HG03521 (cell line): ENCODE data around the gene SULT1C4.
"Not testable (repeated sequence)": the region's sequence is repeated elsewhere in the genome, so short reads cannot be mapped to it uniquely, and the experiment has no call there.

ENCODE experiments used
- ATAC-seq: cut with Tn5 transposase; IDR thresholded peaks from one replicate; pipeline ENCODE4 v1.9.1; 2021; ENCODE audit warnings: mild to moderate bottlenecking, moderate library complexity; ENCODE audit not compliant: unreplicated experiment

SULT1C4 gene

DNA sequence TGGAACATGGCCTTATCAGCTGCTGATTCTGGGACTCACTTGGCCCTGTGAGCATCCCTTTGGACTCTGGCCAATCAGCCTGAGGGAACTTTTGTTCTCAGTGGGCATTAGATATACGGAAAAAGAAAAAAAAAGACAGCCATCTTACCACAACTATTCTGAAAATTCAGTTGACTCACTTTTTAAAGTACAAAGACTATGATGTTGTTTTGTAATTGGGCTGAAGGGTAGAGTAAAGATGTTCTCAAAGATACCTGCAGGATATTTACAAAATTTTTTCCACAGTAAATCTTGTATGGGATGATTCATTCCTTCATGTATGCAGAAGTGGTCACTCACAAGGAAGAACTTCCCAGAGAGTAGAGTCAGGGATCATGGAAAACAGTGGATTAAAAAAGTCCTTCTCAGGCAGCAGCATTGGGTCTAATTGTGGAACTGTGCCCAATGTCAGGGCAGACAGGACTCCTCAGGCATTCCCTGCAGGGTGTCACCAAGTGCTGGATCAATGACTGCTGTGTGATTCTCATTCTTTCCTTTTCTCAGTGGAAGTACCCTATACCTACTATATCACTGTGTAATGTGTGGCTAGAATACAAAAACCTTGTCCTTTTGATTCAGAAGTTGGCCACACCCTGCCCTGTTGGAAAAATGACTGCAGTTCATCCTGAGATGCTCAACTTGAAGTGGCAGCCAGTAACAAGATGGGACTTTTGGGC, 35.4 kb downstream of the SULT1C4 start:
- ATAC-seq, result no peak

DNA sequence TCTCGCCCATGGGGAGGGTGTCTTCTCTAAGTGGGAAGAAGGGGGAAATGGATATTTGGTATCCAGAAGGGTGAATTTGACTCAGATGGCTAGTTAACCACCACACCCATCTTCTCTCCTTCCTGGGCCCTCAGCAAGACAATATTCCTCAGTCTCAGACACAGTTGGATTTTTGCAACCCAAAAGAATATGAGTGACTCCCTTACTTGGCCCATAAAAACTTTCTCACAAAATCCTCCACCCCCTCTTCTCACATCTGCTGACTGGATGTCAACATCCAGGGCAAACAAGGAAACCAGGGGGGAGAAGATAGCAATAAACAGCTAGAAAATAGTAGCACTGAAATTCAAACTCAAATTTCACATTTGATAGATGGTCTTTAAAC, 35.9 kb downstream of the SULT1C4 start:
- ATAC-seq, result no peak

DNA sequence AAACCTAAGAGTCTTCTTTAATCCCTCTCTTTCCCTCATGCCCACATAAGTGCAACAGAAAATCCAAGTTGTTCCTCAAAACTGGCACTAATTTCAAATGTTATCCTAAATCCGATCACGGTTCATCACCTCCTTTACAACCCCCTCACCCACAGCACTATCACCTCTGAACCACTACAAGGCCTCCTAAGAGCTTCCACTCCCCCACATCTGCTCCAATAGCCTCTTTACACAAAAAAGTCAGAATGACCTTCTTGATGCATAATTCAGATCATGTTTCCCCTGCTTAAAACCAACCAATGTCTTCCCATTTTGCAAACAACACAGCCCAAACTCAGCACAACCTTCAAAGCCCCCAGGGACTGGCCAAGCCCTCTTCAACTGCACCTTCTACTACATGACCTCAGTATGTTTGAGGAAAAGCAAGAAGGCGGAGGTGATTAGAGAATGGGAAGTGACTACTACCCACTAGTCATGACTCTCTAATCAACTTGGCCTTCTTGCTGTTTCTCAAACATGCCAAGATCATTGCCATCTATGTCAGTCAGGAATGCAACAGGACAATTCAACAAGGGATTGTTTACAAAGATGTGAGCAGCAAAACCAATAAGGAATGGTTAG, 36.6 kb downstream of the SULT1C4 start:
- no peak for ATAC-seq

DNA sequence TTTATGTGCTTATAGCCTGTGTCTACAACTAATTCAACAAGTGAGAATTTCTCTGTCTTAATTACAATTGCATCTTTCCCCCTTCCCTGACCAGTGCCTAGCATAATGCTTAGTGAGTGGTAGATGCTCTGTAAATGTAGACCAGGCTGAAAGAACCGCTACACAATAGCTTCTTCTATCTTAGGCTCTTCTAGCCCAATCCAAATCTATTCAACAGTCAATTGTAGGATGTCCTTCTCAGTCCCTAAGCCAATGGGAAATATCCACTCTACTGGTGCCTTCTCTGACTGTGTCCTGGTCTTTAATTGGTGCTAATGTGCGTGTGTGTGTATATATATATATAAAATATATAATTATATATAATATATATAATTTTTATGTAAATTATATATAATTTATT, 37.2 kb downstream of the SULT1C4 start:
- no peak for ATAC-seq

DNA sequence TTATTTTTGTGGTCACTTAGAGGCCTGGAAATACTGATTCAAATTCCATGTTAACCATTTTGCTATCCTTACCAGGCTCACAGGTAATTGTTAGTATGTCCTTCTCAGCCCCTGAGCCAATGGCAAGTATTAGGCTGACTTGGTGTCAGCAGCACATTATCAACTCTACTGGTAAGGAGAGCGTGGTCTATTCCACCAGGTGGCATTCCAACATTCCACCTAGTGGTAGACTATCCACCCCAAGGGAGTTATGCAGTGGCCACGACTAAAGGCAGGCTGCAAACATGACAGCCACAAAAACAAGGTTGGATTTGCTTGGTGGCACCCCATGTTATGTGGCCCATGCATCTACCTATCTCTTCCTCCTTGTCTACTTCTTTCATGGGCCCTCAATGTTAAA, 39.5 kb downstream of the SULT1C4 start:
- no peak for ATAC-seq

DNA sequence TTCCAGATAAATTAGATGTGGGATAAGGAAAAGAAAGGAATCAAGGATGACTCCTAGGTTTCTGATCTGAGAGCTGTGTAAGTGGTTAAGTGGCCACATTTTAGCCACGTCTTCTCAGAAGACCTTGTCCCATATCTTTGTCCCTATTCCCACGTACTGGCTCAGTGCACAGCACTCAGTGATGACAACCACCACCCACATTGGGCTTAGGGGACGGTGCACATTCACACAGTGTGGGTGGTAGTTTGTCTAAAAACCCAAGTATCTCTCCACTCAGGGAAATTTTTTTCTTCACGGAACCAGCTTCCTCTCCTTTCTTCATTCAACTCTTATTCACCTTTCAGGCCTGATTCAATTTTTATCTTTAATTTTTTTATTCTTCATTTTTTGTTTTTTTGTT, 40.7 kb downstream of the SULT1C4 start:
- ATAC-seq, result no peak

DNA sequence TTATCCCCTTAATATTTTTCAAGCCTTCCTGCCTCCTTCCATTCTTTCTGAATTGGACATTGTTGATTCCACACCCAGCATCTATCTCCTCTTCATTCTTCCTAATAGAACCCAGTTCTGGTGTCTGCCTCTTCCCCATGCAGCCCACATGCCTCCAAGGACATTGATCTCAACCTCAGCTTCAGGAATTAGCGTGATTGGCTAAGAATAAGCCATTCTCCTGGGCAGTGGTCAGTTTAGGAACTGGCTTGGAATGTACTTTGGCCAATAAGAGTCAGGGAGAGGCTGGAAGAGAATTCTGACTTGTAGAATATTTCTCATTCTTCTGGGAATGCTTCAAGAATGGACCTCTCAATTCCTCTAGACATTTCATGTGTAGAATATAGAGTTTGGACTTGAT, 45.3 kb downstream of the SULT1C4 start:
- no peak for ATAC-seq

DNA sequence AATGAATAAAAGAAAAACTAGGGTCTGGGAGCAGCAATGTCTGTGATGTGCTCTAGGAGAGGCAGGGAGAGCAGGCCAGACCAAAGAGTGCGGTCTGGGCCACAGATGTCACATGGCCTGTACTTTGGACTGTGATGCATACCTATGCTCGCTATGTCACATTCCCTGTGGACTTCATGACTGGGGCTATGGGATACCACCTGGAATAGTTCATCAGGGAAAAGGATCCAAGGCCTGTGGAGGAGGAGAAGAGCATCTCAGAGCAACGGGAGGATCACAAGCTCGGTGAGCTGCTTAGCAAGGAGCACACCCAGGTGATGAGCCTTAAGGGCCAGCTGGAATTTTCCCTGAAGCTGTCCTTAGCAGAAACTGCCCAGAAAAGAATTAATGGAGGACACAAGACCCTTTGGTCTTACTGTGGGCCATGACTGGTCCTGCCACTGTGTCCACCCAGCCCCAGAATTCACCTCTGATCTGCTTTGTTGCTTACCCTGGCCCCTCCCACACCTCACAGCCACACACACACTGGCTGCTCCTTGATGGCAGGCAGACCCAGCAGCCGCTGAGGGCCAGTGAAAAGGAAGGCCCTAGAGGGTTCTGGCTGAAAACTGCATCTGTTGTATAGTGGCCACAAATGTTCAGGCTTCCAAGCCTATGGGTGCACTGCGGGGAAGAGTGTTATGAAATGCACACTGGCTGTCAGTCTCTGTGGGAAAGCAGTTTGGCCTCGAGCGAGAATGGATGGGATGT, 45.9 kb downstream of the SULT1C4 start:
- ATAC-seq, result no peak

DNA sequence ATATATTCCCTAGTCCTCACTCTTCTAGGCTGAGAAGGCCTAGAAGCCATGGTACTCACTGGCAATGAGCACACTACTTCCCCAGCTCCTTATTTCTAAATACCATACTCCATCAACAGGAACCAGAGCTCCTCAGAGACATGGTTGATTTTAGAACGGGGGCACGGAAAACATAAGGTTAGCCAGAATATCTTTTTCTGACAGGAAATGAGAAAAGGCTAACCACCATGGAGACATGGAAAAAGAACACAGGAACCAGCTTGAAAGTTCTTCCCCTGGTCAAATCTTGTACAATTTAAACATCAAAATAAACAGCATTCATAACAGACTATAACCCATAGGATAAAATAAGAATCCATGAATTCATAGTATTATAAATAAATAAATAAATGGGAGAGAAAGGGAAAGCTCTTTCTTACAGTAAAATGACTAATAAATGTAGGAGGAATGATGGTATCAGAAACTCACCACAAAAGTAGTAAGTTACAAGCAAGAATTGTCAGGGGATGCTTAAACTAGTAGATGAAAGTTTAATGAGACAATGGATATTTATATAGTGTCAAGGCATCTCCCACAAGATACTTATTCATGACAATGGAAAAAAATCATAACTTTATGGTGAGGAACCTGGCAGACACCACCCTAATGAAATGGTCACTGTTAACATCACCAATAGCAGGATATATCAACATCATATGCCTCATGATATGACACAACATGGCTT, 50.7 kb downstream of the SULT1C4 start:
- ATAC-seq, result no peak

DNA sequence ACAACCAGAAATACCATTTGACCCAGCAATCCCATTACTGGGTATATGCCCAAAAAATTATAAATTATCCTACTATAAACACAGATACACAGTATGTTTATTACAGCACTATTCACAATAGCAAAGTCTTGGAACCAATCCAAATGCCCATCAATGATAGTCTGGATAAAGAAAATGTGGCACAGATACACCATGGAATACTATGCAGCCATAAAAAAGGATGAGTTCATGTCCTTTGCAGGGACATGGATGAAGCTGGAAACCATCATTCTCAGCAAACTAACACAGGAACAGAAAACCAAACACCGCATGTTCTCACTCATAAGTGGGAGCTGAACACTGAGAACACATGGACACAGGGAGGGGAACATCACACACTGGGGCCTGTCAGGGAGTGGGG, 57.8 kb downstream of the SULT1C4 start:
- ATAC-seq, result not testable (repeated sequence)

DNA sequence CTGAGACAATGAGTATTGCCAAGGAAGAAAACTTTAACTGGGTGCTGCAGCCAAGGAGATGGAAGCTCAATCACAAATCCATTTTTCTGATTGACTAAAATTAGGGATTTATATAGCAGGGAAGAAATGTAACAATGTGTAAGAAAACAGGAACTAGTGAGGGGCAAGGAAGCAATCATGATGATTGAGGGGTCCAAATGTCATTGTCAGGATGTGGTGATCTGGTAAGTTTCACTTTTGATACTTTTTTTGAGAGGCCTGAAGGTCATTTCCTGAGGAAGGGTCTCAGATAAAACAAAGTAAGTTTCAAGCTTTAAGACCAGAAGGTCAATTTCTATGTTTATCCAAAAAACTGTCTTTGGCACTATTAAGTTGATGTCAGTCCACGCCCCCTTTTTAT, 59.2 kb downstream of the SULT1C4 start:
- no peak for ATAC-seq
